NCI-H146 treated with DMSO at 0.1 percent for 48 hours (cell line): ENCODE data around the gene SPRED1.
"Not testable (repeated sequence)": the region's sequence is repeated elsewhere in the genome, so short reads cannot be mapped to it uniquely, and the experiment has no call there.

ENCODE experiments used
- DNase-seq: peaks from one replicate; lab custom pipeline; 2025; ENCODE audit not compliant: unreplicated experiment; lab: John Stamatoyannopoulos, UW

Gene SPRED1

DNA sequence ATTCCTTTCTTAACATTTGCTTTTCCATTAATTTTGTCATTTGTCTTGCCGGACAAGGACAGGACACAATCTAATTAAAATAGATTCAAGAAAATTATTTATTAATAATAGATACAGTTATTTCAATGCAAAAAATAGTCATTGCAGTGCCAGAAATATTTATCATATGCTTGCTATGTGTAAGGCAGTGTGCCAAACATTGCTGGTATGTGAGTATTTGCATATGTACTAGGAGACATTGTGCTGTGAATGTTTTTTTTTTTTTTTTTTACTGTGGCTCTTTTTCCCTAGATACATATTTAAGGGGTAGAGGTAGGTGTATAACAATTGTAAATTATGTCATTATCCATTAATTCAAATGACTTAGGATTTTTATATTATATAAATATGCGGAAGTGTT, 23.3 kb downstream of the SPRED1 start:
- DNase-seq, result no peak

DNA sequence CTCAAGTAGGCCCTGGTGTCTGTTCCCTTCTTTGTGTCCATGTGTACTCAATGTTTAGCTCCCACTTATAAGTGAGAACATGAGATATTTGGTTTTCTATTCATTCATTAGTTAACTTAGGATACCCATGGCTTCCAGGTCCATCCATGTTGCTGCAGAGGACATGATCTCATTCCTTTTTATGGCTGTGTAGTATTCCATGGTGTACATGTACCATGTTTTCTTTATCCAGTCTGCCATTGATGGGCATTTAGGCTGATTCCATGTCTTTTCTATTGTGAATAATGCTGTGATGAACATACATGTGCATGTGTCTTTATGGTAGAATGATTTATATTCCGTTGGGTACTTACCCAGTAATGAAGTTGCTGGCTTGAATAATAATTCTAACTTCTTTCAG, 24.6 kb downstream of the SPRED1 start:
- not testable (repeated sequence) for DNase-seq

DNA sequence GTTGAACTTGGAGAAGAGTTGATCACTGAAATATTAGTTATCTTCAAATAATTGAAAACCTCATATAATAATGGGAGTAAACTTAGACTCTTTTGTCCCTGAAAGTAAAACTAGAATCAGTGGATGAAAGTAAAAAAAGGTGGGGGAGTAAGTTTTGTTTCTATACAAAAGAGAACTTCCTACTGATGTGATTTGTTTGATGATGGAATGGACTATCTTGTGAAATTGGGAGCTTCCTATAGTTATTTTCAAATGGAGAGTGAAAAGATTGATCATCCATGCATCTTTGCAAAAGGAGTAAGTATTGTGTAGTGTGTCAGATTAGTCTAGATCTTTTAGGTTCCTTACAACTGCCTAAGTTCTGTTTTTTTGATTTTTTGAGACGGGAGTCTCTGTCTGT, 28.4 kb downstream of the SPRED1 start:
- DNase-seq, result no peak

DNA sequence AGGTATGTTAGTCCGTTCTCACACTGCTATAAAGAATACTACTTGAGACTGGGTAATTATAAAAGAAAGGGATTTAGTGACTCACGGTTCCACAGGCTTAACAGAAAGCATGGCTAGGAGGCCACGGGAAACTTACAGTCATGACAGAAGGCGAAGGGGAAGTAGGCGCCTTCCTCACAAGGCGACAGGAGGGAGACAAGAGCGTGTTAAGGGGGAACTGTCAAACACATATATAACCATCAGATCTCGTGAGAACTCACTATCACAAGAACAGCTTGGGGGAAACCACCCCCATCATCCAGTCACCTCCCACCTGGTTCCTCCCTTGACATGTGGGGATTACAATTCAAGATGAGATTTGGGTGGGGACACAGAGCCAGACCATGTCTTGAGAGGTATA, 30.4 kb downstream of the SPRED1 start:
- no peak for DNase-seq

DNA sequence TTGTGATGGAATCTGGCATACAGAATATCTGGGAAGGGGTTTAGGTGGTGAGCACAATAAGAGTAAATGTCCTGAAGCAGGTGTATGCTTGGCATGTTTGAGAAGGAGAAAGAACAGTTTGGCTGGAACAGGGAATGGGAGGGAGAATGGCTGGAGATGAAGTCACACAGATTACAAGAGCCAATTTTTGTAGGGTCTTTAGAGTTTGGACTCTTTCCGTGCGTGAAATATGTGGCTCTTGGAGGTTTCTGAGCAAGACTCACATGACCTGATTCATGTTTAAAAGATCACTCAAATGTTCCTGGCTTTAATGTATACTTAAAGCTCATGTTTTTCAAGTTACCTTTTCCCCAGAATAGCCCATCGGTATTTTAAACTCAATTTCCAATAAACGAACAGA, 32.8 kb downstream of the SPRED1 start:
- no peak for DNase-seq

DNA sequence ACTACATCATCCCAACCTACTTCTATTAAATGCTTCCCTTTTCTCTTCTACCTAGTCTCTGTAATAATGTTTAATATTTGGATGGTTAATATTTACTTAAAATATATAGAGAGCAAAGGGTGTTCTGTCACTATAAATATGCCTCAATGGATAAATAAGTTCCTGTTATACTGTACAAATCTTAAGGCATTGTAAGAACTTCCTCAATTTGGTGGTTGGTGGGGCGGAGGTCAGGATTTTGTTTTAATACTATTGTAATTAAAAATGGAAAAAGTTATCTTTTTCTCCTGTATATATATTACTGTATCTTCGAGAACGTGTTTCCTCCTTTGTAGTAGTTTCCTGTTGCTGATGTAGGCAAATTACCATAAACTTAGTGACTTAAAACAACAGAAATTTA, 41.5 kb downstream of the SPRED1 start:
- DNase-seq, result no peak

DNA sequence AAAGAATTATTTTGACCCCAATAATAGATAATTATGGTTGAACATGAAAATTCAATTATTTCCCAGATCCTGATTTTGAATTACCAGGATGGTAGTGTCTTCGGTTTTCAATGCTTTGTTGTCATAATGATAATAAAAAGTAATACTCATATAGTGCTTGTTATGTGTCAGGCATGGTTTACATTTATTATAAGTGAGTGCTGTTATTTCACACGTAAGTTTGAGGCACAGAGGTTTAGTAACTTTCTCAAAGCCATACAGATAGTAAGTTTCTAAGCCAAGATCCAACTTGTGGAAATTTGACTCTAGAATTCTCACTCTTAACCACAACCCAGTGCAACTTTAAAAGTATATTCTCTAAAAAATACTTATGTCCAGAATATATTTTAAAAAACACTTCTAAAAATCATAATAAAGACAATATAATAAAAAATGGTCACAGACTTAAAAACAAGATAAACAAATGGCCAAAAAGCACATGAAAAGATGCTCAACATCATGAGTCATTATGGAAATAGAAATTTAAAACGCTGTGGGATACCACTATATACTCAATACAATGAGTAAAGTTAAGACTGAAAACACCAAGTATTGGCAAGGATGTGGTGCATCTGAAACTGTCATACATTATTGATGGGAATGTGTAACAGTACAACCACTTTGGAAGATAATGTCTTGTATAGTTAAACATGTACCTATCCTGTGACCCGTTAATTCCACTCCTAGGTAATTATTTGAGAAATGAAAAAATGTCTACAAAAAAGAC, 45.2 kb downstream of the SPRED1 start:
- DNase-seq, result no peak

DNA sequence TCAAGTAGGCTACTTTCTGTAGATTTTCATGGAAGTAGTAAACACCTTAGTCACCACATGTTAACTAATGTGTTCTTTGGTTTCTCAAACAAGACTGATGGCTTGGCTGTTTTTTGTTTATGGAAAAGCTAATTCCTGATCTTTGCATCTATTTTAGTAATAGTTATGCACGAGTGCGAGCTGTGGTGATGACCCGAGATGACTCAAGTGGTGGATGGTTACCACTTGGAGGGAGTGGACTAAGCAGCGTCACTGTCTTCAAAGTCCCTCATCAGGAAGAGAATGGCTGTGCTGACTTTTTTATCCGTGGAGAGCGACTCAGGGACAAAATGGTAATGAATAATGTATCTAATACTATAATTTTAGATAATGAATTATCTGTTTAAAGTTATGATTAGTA, 46.6 kb downstream of the SPRED1 start:
- DNase-seq, result no peak

DNA sequence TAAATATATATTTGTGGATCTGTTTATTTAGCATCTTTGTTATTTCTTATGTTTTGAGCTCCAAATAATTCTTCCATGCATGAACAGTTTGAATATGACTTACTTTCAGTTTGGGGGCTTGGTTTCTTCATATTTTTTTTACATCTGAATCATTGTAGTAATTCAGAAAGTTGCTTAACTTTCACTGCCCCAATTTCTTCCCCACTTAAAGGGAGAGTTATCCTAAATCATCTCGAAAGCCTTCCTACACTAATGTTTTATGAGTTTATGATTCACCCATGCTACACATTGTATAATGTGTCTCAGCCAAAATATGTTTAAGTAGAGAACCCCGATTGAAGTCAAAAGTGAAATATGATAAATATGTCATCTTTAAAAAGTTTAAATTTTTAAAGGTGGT, 47.8 kb downstream of the SPRED1 start:
- no peak for DNase-seq

DNA sequence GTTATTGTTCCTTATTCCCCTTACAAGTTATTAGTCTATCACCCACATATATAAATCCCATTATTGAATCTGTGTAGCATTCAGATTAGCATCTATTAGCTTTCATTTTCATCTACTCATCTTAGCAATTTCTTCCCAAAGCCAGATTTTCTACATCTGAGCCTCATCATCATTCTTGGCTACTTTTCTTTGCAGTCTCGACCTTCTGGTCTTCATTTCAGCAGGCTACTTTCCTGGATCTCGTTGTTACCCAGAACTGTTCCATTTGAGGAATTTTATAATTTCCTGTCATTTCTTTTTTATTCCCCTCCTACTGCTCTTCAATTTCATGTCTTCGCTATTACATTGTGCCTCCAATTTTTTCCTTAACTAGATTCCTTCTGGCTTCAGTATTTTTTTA, 51.8 kb downstream of the SPRED1 start:
- DNase-seq, result no peak

DNA sequence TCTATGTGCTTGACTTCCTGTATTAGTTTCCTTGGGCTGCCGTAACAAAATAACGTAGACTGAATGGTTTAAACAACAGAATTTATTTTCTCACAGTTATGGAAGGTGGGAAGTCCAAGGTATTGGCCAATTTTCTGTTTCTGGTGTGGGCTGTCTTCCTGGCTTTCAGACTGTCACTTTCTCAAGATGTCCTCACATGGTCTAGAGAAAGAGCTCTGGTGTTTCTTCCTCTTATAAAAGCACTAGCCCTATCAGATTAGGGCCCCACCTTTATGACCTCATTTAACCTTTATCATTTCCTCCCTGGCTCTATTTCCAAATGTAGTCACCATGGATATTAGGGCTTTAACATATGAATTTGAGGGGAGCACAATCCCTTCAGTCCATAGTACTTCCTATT, 54.6 kb downstream of the SPRED1 start:
- DNase-seq, result no peak

DNA sequence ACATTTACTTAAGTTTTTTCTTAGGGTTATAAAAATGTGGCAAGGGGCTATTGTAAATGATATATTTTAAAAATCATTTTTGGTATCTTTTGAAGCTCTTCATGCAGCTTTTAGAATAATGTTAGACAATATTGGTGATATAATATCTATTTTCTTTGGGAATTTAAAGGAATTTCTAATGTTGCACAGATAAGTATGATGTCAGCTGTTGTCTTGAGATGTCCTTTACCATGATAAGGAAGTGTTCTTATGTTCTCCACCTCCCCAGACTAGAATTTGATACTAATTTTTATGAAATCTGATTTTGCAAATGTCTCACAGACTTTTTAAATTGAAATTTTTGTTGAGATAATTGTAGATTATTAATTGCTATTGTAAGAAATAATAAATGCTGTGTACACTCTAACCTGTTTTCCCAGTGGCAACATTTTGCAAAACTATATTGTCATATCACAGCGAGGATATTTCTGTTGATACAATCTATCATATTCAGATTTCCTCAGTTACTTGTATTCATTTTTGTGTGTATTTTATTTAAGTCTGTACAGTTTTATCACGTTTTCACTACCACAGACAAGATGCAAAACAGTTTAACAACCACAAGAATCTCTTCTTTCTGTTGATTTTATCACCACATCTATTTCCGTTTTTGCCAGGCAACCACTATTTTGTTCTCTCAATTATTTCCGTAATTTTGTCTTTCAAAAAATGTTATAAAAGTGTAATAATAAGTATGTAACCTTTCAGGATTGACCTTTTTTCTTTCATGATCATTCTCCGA, 55.4 kb downstream of the SPRED1 start:
- DNase-seq, result no peak

DNA sequence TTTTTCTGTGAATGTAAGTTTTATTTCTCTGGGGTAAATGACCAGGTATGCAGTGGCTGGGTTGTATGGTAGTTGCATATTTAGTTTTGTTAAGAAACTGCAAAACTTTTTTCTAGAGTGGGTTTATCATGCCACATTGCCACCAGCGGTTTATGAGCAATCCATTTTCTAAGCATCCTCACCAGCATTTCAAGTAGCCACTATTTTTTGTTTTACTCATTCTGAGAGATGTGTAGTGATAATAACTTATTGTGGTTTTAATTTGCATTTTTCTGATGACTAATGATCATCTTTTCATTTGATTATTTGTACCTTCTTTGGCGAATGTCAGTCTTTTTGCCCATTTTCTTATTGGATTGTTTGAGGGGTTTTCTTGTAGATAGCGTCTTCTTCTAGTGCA, 56.2 kb downstream of the SPRED1 start:
- DNase-seq, result no peak

DNA sequence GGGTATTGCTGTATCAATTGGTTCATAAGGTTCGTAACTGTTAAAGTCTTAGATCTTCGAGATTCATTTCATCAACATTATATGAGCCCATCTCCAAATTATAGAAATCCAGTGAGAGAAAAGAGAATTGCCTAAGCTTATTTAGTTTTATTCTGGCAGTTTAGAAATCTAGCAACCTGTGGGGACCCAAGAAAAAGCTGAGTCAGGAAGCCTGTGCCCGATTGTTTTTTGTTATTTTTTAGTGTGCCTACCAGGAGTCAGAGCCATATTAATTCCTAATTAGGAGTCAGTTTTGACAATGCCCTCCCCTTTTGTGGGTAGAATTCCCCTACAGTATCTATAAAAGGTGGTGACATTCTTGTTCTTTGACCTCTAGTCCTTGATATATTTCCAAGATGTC, 59.6 kb downstream of the SPRED1 start:
- no peak for DNase-seq

DNA sequence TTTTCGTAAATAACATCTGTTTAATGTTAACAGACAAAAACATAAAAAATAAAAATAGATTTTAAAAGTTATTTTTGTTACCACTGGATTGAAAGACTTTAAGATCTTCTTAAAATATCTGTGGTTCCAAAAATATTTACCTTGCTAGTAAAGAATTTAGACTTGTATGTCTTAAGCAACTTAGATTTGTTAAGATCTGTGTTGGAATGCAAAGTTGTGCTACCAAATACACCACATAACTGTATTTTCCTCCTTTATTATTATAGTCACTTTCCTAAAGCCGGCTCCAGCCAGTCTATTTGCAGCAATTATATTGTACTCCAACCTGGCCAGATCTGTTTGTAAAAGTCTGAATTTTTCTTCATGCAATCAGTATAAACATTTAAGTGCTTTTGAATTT, 63.7 kb downstream of the SPRED1 start:
- no peak for DNase-seq

DNA sequence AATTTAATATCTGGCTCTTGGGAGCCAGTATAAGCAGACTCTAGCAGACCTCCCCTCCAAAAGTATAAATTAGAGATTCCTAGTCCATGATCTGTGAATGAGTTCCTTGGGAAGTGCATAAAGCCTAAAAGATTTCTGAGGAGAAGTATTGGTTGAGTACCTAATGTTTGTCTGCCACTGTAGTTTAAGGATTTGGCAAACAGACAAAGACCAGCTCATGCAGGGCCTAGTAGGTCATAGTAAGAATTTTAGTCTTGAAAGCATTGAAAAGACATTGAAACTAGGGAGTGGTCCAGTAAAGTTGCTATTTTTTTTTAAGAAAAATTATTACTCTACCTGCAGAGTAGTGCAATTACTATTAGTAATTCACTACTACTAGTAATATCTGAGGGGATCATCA, 67.5 kb downstream of the SPRED1 start:
- DNase-seq, result no peak

DNA sequence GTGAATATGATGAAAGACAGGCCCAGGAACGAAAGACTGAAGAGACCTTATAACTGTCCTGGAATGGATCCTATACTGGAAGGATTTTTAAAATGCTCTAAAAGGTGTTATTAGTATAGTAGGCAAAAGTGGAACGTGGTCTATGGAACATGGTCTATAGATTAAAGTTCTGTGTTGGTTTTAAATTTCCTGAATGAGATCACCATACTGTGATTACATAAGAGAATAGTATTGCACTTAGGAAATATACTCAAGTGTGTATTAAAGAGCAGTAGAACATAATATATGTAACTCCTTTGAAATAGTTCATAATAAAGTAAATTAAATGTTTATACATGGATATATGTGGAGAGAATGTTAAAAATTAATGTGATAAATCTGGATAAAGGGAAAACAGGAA, 68.2 kb downstream of the SPRED1 start:
- no peak for DNase-seq

DNA sequence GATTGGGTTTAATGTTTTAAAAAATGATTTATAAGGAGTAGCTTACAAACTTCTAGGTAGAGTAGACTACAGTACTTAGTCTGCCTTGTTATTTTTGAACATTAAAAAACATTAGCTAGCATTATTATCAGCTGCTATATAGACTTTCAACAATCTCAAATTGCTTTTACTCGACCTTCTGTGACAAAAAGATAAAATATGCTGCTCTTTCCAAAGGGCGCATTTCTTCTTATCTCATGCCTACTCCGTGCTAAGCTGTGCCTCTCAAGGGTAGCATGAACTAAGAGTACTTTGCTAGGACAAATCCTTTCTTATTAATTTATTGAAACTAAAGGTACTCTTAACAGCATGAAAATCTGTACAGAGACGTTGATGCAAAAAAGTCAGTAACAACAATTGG, 71.3 kb downstream of the SPRED1 start:
- no peak for DNase-seq

DNA sequence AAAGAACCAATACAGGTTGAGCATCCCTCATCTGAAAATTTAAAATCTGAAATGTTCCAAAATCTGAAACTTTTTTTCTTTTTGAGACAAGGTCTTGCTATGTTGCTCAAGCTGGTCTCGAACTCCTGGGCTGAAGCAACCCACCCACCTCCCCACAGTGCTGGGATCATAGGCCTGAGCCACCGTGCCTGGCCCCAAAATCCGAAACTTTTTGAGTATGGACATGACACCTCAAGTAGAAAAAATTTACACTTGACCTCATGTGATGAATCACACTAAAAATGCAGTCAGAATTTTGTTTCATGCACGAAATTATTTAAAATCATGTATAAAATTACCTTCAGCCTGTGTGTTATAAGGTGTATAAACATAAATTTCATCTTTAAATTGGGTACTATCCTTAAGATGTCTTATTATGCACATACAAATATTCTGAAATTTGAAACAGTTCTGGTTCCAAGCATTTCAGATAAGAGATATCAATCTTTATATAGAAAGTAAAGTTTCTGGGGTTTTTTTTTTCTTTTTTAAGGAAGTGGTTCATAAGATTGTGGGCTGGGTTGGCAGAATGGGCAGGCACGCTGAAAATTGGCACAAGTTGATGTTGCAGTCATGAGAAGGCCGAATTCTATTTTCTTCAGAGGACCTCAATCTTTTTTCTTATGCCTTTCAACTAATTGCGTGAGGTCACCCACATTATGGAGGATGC, 72.5 kb downstream of the SPRED1 start:
- DNase-seq, result no peak

DNA sequence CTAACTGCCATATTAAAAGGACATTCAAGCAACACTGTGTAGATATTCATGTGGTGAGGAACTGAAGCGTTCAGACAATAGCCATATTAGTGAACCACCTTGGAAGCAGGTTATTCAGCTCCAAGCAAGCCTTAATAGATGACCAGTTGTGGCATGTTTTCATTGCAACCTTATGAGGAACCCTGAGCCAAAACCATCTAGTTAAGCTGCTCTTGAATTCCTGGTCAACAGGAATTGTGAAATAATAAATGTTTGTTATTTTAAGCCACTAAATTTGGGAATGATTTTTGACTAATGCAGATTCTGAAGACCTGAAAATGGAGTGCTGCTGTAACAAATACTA, 73.0 kb downstream of the SPRED1 start:
- DNase-seq, result no peak

DNA sequence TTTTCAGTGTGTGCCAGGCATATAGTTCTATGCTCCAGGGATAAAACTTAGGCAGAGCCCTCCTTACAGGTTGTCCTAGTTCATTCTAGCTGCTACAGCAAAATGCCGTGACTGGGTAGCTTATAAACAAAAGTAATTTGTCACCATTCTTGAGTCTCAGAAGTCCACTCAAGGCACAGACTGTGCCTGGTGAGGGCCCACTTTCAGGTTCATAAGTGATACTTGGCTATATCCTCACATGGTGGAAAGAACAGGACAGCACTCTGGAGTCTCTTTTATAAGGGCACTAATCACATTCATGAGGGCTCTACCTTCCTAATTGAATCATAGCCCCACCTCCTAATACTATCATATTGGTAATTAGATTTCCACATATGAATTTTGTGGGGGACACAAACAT, 80.1 kb downstream of the SPRED1 start:
- no peak for DNase-seq

DNA sequence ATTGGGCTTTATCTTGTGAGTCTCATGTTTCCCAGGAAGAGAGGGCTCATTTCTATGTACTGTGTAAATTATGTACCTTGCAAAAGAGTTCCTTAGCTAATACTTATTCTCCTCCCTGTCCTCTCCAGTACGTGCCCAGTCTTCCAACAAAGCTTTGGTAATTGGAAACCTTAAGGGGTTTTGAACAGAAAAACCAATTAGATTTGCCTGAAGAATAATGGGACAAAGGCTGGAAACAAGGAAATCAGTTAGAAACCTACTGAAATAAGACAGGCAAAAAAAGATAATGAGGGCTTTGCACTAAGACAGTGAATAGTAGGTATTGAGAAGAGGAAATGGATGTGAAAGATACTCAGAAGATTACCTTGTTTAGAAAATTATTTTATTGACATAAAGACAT, 82.5 kb downstream of the SPRED1 start:
- no peak for DNase-seq
